ENCODE results near the gene UBR2.
"Not testable (repeated sequence)": the region's sequence is repeated elsewhere in the genome, so short reads cannot be mapped to it uniquely, and the experiment has no call there.

UBR2 gene

DNA sequence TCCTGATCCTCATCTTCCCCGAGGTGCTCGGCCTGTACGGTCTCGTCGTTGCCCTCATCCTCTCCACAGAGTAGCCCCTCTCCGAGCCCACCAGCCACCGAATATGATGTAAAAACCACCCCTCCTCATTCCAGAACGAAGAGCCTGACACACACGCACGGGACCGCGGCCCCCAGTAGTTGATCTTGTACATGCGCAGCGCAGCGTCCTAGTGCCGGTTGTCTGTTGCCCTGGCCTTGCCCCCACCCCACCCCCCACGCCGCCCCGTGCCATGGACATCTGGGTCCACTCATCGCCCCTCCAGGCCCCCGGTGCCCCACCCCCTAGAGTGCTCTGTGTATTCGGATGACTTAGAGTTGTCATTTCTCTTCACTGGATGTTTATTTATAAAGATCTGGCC is 163.8 kb downstream of the UBR2 start:
- DNase-seq (ENCODE audit: low read depth) = no peak

DNA sequence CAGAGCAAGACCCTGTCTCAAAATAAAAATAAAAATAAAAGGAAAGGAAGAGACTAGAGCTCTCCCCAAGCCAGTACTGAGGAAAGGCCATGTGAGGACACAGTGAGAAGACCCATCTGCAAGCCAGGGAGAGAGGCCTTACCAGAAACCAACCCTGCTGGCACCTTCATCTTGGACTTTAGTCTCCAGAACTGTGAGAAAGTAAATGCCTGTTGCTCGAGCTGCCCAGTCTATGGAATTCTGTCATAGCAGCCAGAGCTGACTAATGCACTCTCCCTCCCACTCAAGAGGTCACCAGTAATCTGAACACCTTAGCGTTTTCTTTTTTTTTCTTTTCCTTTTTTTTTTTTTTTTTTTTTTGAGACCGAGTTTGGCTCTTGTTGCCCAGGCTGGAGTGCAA is 165.9 kb downstream of the UBR2 start:
- DNase-seq (ENCODE audit: low read depth) = no peak

DNA sequence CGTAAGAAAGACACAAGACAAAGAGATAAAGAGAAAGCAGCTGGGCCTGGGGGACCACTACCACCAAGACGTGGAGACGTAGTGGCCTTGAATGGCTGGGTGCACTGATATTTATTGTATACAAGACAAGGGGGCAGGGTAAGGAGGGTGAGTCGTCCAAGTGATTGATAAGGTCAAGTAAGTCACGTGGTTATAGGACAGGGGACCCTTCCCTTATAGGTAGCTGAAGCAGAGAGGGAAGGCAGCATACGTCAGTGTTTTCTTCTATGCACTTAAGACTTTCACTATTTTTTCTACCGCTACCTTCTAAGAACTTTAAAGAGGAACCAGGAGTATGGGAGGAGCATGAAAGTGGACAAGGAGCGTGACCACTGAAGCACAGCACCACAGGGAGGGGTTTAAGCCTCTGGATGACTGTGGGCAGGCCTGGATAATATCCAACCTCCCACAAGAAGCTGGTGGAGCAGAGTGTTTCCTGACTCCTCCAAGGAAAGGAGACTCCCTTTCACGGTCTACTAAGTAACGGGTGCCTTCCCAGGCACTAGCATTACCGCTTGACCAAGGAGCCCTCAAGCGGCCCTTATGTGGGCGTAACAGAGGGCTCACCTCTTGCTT is 170.1 kb downstream of the UBR2 start:
- not testable (repeated sequence) for DNase-seq (ENCODE audit: low read depth)

DNA sequence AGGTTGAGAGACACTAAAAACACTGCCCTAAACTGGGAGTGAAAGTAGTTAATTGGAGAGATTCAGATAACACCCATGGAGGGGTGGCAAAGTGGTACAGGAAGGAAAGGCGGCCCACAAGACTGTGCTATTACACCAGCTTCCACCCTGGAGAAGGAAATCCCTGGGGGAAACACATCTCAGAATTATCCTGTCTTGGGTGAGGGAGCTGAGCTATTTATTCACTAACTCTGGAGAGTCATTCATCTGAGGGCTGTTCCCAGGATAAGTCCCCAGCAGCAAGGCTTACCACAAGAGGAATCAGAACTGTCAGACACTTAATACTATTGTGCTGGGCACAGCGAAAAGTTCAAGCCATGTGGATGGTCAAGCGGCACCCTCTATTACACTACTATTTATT is 172.1 kb downstream of the UBR2 start:
- no peak for DNase-seq (ENCODE audit: low read depth)

DNA sequence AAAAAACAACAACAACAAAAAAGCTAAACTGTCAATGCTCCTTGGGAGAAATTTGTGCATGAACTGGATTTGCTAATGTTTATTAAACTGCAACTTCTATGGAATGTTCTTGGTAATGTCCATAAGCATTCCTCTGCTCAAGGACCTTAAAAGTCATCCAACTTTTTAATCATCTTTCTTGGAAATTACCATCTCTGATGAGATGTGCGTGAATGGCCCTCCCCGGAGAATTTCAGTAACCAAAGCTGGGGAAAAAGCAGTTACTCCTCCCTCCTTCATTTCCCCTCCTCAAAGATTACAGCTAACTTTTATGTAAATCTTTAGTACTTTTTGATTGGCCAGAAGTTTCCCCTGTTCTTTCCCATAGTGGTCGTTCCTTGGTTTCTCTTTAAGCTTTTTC is 176.9 kb downstream of the UBR2 start:
- DNase-seq (ENCODE audit: low read depth) = no peak

DNA sequence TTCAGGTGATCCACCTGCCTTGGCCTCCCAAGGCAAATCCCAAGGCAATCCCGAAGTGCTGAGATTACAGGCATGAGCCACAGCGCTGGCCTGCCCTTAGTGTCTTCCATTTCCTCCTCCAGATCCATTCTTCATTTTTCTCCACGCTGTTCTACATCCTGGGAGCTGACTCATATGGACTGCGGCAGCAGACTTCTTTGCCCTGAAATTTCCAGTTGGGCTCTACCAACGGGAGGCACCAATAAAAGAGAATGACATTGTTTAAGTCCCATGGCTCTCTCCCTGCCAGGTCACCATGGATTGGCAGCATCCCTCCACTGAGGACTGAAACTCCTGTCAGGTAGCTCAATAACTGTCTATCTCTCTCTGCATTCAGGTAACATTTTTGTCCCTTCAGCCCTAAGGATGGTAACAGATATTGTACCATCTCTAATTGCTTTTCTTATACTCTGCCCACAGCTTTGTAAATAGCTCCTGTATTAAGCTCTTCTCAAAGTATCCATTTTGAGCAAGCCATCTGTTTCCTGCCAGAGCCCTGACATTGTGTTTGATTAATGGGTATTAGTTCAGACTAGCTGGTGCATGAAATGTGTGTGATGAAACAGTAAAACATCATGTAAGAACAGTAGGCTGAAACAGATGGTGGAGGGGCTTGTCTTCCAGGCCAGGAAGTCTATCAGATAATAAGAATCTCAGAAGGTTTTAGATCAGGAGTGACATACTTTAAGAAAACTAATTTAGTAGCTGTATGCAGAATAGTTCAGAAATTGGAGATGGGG is 178.5 kb downstream of the UBR2 start:
- no peak for DNase-seq (ENCODE audit: low read depth)

Measured in CMK (cell line).